Dedifferentiated amniotic fluid mesenchymal stem cell (primary cell): Measurements from ENCODE around the gene EPM2A.
"Not testable (repeated sequence)": the region's sequence is repeated elsewhere in the genome, so short reads cannot be mapped to it uniquely, and the experiment has no call there.

Source experiments
- DNase-seq: peaks from one replicate; pipeline ENCODE4 v3.0.0-alpha.2; 2016; ENCODE audit errors: extremely low spot score

Gene EPM2A

DNA sequence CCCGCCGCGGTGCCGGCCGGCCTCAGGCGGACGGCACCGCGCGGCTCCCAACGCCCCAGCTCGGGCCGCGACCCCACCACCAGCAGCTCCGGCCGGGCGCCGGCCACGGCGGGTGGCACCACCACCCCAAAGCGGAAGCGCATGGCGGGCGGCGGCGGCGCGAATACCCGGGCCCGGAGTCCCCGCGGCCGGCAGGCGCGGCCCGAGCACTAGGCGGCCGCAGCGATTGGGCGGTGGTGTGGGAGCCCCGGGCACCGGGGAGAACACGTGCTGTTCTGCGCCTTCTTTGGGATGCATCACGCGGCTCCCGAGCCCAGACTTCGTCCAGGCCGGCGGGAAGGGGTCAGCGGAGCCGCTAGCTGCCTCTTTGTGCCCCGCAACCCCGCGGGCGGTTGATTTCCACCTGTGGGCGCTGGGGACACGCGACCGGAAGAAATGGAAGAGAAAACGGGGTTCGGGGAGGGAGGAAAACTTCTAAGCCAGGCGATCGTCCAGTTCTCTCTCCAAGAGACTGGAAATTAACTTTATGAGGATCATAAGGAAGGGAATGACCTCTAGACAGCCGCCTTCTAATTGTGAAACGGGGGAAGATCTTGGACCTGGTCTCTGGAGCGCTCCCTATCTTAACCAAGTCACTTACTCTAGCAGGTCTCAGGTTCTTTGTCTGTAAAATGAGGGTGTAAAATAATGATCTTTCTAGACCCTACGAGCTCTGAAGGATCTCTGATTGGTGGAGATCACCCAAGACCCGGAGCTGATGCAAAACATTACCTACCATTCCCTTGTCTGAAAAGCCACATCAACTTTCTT lies at the start of gene EPM2A:
TSS of gene EPM2A (minus strand) at position 165 of the 810 bp plus-strand sequence. CDS start at position 143, 22 bp downstream.
- DNase-seq, result peak; percentile 84

DNA sequence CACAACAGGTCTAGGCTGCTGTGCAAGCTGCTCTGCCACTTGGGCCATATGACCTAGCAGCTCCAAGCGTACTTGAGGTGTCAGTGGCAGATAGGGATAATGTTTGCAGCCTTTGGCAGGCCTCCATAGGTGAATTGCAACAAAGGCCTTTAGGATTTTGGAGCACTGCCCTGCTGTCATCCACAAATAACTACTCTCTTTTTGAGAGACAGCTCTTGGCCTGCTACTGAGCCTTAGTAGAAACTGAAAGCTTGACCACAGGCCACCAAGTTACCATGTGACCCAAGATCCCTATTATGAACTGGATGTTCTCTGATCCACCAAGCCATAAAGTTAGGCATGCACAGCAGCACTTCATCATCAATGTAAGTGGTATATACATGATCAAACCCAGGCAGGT lies 49.4 kb upstream of the EPM2A start:
- no peak for DNase-seq

DNA sequence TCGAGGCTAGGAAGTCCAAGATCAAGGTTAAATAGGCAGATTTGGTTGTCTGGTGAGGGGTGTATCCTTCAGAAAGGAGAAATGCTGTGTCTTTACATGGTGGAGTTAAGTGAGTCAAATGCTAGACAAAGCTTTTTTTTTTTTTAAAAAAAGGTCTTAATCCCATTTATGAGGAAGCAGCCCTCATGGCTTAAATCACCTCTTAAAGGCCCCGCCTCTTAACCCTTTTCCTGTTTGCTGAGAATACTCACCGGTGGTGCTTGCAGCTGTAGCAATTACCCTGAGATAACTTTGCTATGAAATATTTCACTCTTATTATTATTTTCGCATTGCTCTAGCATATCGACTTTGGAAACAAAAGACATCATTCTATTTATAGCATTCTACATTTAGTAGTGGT lies 48.5 kb upstream of the EPM2A start:
- DNase-seq, result no peak

DNA sequence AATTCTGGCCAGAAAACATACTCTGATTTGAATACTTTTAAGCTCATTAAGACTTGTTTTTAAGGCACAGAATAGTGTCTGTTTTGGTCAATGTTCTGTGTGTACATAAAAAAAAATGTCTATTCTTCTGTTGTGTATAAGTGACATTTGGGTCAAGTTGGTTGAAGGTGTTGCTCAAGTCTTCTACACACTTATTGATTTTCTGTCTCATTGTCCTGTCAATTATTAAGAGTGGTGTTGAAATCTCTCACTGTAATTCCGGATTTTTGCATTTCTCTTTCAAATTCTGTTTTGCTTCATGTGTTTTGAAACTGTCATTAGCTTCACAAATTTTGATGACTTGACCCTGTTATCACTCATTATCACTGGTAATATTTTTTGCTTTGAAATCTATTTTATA lies 37.5 kb upstream of the EPM2A start:
- no peak for DNase-seq

DNA sequence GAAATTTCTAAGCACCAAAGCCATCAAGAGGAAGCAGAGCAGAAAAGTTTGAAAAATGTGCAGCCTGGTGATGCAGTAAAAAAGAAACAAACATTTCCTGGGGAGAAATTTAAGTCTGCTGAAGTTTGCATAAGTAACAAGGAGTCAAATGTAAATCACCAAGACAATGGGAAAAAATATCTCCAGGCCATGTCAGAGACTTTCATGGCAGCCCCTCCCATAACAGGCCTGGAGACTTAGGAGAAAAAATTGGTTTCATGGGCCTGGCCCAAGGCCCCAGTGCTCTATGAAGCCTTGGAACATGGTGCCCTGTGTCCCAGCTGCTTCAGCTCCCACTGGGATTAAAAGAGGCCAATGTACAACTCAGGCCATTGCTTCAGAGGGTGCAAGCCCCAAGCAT lies 30.1 kb upstream of the EPM2A start:
- DNase-seq, result no peak

DNA sequence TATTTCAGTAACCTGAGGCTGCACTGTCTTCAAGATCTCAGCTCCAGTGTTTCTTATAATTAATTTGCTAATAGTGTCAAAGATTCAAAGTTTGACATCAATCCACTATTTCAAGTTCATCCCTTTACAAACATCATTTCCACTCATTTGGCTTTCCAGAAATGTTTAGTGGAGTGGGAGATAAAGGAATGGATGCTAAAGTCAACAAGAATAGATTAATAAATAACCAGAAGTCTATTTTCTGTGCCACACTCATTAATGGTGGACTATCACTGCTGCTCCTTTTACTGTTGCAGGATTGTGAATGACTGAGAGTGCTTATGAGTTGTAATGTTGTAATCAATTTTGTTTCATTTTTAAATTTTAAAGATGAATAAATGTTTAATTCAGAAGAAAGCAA lies 28.4 kb upstream of the EPM2A start:
- DNase-seq, result no peak

DNA sequence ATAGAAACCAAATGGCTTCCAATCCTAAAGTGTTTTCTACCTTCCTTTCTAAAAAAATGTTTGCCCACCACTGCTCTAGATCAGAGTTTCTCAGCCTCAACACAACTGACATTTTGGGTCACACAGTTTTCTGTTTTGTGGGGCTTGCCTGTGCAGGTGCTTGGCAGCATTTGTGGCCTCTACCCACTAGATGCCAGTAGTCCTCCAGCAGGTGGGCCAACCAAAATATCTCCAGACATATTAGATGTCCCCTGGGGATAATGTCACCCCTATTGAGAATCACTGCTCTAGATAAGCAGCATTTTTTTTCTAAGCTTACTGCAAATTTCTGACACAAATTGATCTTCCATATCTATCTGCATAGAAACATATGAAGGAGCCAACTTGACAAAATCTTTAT lies 26.3 kb upstream of the EPM2A start:
- no peak for DNase-seq

DNA sequence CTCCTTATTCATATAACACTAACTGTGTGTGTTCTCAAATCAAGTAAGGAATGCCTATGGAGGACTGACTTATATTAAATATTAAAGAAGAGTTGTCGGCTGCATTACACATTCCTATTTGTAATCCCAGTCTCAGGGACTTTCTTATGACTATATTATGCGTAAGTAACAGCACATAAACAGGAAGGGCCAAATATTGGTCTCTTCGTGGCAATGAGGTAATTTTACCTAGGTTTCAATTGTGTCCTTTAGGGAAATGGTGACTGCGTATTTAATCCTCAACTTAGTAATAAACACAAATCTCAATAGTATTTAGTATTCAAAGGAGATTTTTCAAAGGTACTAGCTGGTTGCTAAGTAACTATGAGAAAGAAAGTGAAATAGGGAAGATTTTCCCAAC lies 22.8 kb upstream of the EPM2A start:
- DNase-seq, result no peak

DNA sequence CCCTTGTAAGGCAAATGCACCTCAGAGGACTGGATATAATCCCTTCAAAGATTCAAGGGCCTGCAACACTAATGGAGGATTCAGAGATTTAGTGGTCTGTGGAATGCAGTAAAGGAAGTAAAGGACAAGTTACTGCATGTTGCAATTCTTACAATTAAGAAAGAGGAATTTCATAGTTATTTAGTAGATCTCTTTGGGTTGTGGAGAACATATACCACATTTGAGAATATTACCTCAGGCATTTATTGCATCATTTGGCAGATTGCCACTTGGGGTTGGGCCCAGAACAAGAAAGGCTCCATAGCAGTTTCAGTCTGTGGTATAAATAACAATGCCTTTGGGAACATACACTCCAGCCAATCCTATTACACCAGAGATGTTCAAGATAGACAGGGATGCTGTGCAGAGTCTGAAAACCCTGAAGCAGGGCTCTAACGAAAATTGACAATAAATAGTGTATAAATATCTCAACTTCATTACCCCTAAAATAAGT lies 20.9 kb upstream of the EPM2A start:
- DNase-seq, result peak; percentile 97

DNA sequence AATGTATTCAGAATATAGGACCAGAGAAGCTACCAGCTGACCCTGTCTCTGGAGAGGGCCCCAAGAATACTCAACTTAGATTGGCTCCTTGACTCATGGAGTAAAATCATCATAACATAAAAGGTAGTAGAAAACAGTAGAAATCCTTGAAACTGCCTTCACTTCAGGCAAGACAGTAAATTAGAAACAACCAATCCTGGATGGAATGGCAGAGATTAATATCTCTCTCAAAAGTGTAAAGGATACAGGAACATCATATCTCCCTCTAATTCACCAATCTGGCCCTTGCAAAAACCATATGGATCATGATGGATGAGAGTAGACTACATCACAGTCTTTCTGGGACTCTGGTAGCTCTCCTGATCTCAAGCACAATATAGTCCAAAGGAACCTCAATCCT lies 20.4 kb upstream of the EPM2A start:
- DNase-seq, result no peak

DNA sequence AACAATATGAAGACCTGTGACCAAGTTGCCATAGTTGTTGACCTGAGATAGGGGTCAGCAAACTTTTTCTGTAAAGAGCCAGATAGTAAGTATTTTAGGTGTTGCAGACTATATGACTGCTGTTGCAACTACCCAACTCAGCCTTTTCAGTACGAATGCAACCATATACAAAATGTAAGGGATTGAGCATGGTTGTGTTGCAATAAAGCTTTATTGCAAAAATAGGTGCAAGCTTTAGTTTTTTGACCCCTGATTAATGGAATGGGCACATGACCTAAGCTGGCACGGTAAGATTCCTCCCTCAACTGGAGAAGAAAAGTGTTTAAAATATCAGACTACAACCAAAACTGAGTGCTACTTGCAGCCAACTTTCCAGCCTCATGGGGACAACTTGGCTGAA lies 17.3 kb upstream of the EPM2A start:
- no peak for DNase-seq

DNA sequence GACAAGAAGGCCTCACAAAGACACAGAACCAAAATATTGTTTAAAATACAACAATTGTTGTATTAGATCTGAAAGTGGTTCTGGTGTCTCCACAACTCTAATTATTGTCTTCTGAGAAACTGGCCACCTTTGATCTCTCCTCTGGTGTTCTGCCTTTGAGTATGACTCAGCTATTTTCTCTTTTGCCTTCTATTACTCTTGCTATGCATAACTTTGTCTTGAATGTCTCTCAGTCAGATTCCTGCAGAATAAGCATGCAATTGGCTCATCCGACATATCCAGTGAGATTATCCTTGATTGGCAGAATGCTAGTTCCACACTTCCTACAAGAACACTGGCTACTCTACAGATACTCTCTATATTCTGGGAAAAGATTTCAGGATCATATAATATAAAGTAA lies 14.3 kb upstream of the EPM2A start:
- DNase-seq, result peak; percentile 83

DNA sequence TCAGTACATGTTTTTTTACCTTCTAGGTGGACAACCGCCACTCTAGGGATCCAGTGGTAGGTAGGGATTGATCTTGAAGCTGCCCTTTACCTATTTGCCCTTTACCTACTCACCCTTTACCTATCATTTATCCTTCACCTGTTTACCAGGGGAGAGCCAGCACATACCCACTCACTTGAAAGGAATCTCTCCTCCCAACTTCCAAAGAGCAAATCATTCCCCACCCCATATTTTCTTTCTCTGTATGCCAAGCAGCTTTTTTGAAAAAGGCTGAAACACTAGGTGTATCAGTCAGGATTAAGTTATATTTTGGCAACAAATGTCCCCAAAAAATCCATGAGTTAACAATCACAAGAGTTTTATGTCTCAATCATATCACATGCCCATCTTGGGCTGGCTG lies 10.5 kb upstream of the EPM2A start:
- no peak for DNase-seq

DNA sequence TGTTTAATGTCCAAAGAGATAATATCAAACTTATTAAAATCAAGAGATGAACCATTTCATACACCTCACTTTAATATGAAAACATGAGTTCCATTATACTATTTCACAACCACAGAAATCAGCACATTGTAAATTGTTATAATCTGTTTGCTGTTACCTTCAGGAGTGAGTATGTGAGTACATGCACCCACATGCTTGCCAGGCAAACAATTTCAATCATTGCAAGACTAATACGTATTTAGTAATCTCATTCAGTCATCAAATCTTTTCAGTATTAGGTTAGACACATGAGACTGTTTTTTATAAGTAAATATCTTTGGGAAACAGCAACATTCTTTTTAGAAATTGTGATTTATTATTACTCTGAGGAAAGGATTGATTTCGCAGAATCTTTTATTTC lies 9.3 kb upstream of the EPM2A start:
- no peak for DNase-seq

DNA sequence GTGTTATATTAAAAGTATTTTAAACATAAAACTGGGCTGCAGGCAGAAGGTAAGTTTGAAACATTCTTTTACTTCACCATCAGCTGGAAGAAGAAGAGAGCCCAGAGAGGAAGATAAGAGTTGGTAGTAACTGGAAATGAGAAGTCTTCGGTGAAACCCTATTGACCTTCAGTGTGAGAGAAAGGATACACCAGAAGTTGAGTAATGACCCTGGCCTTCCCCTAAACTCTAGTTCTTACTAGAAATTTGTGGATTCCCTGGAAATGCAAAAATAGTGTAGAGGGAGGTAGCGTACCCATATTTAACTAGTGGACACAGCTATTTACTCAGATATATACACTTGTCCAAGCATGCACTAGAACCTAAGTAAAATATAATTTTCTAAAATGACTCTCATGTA lies 8.0 kb upstream of the EPM2A start:
- no peak for DNase-seq

DNA sequence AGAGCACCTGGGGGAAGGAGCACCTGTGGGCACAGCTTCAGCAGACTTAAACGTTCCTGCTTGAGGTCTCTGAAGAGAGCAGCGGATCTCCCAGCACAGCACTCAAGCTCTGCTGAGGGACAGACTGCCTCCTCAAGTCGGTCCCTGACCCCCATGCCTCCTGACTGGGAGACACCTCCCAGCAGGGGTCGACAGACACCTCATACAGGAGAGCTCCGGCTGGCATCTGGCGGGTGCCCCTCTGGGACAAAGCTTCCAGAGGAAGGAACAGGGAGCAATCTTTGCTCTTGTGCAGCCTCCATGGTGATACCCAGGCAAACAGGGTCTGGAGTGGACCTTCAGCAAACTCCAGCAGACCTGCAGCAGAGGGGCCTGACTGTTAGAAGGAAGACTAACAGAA lies 7.2 kb upstream of the EPM2A start:
- not testable (repeated sequence) for DNase-seq

DNA sequence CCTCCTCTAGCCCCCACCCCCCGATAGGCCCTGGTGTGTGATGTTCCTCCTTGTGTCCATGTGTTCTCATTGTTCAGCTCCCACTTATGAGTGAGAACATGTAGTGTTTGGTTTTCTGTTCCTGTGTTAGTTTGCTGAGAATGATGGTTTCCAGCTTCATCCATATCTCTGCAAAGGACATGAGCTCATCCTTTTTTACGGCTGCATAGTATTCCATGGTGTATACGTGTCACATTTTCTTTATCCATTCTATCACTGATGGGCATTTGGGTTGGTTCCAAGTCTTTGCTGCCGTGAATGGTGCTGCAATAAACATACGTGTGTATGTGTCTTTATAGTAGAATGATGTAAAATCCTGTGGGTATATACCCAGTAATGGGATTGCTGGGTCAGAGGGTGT lies 4.4 kb upstream of the EPM2A start:
- not testable (repeated sequence) for DNase-seq

DNA sequence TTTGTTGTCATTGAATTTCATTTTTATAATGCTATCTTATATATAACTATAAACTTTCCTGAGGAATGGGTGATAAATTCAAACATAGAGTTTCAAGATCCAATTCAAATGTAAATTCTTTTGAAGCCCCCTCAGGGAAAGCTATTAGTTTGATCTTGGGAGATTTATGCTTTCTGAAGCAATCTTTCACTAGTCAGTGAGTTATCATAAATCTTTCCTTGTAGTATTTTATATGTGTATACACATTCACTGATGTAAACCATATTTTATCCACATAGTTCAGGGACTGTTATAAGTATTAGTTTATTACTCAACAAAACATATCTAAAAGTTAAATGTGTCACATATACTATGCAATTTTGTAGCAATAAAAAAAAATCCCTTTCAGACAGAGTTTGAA lies 2.9 kb upstream of the EPM2A start:
- no peak for DNase-seq

DNA sequence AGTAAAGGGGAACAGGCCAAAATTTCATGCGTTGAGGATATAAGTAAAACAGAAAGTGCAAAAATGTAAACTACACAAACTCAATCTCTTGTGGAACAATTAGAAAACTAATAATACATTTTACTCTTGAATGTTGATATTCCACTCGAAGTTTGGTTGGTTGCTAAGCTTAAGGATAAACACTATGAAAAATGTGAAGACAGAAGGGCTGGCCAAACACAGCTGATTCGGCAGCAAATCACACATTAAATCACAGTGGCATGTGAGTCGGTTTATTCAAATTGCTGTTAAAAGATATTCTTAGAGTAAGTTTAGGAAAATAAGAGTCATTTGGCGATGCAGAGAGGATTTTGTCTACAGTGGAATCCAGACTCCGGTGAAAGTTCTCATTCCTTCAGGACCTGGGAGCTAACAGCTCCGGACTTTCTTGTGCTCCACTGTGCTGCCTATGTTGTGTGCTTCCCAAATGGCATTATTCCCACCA lies 1.4 kb upstream of the EPM2A start:
- no peak for DNase-seq

DNA sequence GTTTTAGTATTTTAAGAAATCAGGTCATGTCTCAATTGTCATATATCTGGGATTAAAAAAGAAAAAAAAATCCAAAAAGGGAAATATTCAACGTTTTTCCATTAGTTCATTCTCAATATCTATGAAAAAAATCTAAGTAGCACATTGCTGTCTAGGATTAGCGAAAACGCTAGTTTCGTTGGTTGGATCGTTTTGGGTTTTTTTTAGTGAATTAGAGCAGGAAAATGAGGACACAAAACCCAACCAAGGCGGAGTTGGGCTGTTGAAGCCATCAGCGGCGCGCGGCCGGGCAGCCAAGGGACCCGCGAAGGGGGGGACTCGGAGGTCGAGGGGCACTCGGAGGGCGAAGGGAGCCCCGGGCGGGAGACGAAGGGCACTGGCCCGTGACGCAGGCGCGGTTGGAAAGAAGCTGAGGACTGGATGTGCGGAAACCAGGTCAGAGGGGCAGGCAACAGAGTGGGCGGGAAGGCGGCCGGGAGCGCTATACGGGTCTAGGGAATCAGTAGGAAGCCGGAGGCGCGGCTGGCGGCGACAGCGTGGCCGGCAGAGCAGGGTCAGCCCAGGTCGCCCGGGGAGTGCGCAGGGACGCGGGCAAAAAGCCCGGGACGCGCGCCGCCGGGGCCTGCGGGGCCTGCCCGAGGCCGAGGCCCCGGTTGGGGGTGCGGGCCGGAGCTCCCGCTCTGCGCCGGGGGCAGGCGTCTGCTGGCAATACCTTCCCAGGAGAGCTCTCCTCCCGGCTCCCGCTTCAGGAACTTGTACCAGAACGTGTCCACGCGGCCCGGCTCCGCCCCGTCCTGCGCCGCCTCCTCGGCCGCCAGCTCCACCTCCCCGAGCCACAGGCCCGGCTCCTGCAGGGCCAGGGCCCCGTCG lies 599 bp downstream of the EPM2A start:
- peak; percentile 67 for DNase-seq

DNA sequence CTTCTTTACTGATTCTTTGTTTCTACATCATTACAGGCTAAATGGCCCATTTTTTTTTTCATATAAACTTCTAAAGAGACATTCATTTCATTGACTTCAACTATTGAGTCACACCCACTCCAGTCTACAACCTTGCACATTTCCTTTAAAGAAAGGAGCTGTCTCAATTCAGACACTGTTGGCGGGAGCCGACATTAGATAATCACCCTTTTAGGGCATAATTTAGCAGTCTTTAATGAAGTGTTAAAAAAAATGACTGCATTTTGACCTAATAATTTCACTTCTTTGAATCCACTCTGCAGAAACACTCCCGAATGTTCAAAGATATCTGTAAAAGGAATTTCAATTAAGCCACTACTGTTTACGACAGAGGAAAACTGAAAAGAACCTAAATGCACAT lies 1.5 kb downstream of the EPM2A start:
- no peak for DNase-seq

DNA sequence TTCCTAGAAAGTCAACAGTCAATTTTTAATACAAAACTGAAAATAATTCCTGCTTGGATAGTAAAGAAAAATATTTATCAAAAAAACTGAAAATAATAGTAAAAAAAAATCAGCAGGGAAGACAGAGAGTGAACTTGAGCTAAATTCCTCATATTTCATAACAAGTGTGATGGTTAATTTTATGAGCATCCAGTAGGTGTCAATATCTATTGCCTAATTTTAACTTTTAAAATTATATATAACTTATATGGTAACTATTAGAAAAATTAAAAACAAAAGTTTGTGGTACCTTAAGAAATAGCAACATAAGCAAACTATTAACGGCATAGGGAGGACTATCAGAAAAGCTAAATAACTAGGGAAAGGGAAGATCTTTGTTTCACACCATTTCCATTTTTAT lies 2.1 kb downstream of the EPM2A start:
- DNase-seq, result no peak

DNA sequence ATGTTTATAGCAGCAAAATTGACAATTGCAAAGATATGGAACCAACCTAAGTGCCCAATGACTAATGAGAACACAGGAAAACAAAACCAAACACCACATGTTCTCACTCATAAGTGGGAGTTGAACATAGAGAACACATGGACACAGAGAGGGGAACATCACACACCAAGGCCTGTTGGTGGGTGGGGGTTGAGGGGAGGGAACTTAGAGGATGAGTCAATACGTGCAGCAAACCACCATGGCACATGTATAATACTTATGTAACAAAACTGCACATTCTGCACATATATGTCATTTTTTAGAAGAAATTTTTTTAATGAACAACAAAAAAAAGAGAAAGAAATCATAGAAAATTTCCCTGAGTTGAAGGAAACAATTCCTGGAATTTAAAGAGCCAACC lies 3.9 kb downstream of the EPM2A start:
- DNase-seq, result no peak
